Osteoblast (primary cell): Measurements from ENCODE around the gene NKD2. TPM values are rescaled to one million over a fixed set of nuclear protein-coding genes. Genes with fewer than 3 reads are reported as not detected.

Experiments
- DNase-seq: peaks from one replicate; pipeline ENCODE4 v3.0.0; 2011; ENCODE audit warnings: low spot score, mixed read lengths; ENCODE audit not compliant: insufficient read length; ENCODE audit errors: missing footprints
- H2AFZ ChIP-seq: 2 replicates; pipeline ENCODE4 v1.6.0; 2011; ENCODE audit warnings: mild to moderate bottlenecking, low read length
- H3K27ac ChIP-seq: 2 replicates; pipeline ENCODE4 v1.5.1; 2011; ENCODE audit warnings: mild to moderate bottlenecking, low read depth, low read length, moderate library complexity
- H3K27me3 ChIP-seq: 2 replicates; pipeline ENCODE4 v1.6.0; 2012; ENCODE audit warnings: mild to moderate bottlenecking, control low read depth, inconsistent platforms, low read length, moderate library complexity; ENCODE audit not compliant: insufficient read depth
- H3K36me3 ChIP-seq: 2 replicates; pipeline ENCODE4 v1.5.1; 2011; ENCODE audit warnings: mild to moderate bottlenecking, low read length, control low read depth, moderate library complexity; ENCODE audit not compliant: insufficient read depth
- H3K4me1 ChIP-seq: 2 replicates; pipeline ENCODE4 v1.5.1; 2011; ENCODE audit warnings: mild to moderate bottlenecking, low read length, control low read depth, moderate library complexity; ENCODE audit not compliant: insufficient read depth
- H3K4me2 ChIP-seq: 2 replicates; pipeline ENCODE4 v1.6.0; 2011; ENCODE audit warnings: mild to moderate bottlenecking, low read length; ENCODE audit not compliant: insufficient read depth
- H3K4me3 ChIP-seq: fragments of 200-600 bp; sonication (generic); 3 replicates; pipeline ENCODE4 v1.5.1; 2012; ENCODE audit warnings: mild to moderate bottlenecking, low read length, inconsistent platforms; ENCODE audit not compliant: insufficient read depth
- H3K79me2 ChIP-seq: 2 replicates; pipeline ENCODE4 v1.6.0; 2012; ENCODE audit warnings: mild to moderate bottlenecking, low read length, control low read depth, inconsistent platforms; ENCODE audit not compliant: insufficient read depth
- H3K9me3 ChIP-seq: 2 replicates; pipeline ENCODE4 v1.5.1; 2011; ENCODE audit warnings: low read depth, low read length, control low read depth
- H4K20me1 ChIP-seq: 2 replicates; pipeline ENCODE4 v1.6.0; 2012; ENCODE audit warnings: mild to moderate bottlenecking, low read length, control low read depth; ENCODE audit not compliant: insufficient read depth
- CTCF ChIP-seq: IDR thresholded peaks from 2 replicates; pipeline ENCODE4 v1.5.1; 2011; ENCODE audit warnings: mild to moderate bottlenecking, low read depth, low read length, moderate library complexity; ENCODE audit errors: extremely low read depth
- total RNA-seq: library from RNA; depleted of rRNA; stranded (reverse); fragments of >200 nt; gene quantifications from 2 replicates; pipeline ENCODE4 v1.2.3, GENCODE V29; 2012

Gene NKD2
- total RNA-seq, 1 donor = under 0.01 TPM

DNA sequence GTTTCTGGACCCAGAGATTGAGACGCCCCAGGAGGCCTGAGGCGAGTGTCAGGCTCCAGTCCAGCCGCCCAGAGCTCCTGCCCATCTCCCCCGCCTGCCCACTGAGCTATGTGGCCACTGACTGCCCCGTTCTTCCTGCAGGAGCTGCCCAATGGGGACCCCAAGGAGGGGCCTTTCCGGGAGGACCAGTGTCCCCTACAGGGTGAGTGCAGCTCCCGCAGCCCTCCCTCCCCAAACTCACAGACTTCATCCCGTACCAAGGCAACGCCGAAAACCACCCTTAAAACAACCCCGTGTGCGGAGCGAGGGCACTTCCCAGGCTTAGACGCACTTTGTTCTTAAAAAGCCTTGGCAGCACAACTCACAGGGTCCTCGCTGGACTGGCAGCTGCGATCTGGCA is 23.4 kb downstream of the NKD2 start:
- Histone ChIP-seq H3K9me3 (no peaks in the 10 kb centered on the region), H3K79me2 (no peaks in the 10 kb centered on the region), H3K4me2 (no peak overlapping the region), H3K4me3 (no peak overlapping the region), H4K20me1 (no peaks in the 10 kb centered on the region), H3K4me1 (no peaks in the 10 kb centered on the region), H3K27ac (no peak overlapping the region), H3K36me3 (no peaks in the 10 kb centered on the region), H3K27me3 (no peaks in the 10 kb centered on the region), H2AFZ (no peak overlapping the region)
- TF ChIP-seq CTCF = no peak
- DNase-seq = no peak

DNA sequence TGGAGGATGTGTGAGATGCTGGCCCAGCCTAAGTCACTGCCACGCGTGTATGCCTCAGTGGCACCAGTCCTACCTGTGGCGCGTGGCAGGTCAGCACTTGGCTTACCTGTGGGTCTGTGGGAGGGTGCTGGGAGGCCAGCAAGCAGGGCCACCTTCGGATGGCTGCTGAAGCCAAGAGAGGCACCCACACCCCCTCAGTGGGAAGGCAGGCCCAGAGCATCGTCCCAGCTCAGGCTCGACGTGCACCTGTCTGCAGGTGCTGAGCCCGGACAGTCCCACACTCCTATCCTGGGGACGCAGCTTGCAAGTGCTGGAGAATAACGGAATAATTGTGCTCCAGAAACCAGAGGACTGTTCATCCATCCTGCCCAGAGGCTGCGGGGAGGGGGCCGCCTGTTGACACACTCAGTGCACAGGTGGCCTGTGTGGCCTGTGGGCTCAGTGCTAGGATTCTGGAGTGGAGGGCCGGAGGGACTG is 24.0 kb downstream of the NKD2 start:
- TF ChIP-seq CTCF = no peak
- no peaks in the 10 kb centered on the region for H3K27me3 ChIP-seq
- H3K4me2 ChIP-seq = no peak overlapping the region
- peak; percentile 60 for DNase-seq
- H3K79me2 ChIP-seq = no peaks in the 10 kb centered on the region
- H3K36me3 ChIP-seq = no peaks in the 10 kb centered on the region
- no peaks in the 10 kb centered on the region for H3K4me1 ChIP-seq
- no peaks in the 10 kb centered on the region for H3K9me3 ChIP-seq
- no peak overlapping the region for H3K4me3 ChIP-seq
- H4K20me1 ChIP-seq = no peaks in the 10 kb centered on the region
- H2AFZ ChIP-seq = no peak overlapping the region
- no peak overlapping the region for H3K27ac ChIP-seq

- Histone ChIP-seq H2AFZ (no peak overlapping the region), H3K79me2 (no peaks in the 10 kb centered on the region), H3K9me3 (no peaks in the 10 kb centered on the region), H3K4me2 (no peak overlapping the region), H4K20me1 (no peaks in the 10 kb centered on the region), H3K27ac (no peak overlapping the region), H3K4me3 (no peak overlapping the region), H3K36me3 (no peaks in the 10 kb centered on the region), H3K4me1 (no peaks in the 10 kb centered on the region), H3K27me3 (no peaks in the 10 kb centered on the region)
- TF ChIP-seq CTCF = no peak
- DNase-seq = peak; percentile 70
Observed at GRCh38 chr5:1033178-1033577, 24.6 kb downstream of the NKD2 start.

DNA sequence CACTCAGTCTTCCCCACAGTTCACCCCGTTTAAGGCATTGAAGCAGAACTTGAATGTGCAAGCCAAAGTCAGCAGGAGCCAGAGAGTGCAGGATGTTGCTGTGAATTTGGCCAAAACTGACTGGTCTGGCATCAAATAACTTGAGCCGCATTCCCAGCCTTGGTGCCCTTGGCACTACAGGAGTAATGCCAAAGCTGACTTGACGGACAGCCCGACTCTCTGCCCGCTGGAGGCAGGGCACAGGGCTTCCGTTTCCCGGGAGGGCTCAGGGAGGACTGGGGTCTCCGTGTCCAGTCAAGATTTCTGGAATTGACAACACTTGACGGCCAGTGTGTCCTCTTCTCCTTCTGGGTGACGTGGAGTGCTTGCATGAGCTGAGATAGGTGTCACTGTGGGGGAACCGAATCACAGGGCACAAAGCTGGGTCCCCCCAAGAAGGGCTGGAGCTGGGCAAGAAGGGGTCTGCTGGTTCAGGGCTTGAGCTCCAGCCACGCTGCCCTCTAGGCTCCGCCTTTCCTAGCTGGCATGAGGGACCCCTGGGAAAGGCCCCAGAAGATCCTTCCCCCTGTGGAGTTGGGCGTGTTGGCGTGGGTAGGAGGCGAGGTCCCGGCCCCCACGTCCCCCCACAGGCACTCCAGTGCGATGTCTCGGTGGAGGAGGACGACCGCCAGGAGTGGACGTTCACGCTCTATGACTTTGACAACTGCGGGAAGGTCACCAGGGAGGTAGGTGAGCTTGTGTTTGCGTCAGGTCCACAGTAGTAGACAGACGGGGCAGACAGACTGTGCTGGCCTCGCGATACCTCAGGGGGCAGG is 25.2 kb downstream of the NKD2 start:
- H2AFZ ChIP-seq = no peak overlapping the region
- H3K27me3 ChIP-seq = no peaks in the 10 kb centered on the region
- H3K36me3 ChIP-seq = no peaks in the 10 kb centered on the region
- H3K9me3 ChIP-seq = no peaks in the 10 kb centered on the region
- no peaks in the 10 kb centered on the region for H3K4me1 ChIP-seq
- no peaks in the 10 kb centered on the region for H4K20me1 ChIP-seq
- no peaks in the 10 kb centered on the region for H3K79me2 ChIP-seq
- no peak overlapping the region for H3K4me2 ChIP-seq
- H3K4me3 ChIP-seq = no peak overlapping the region
- TF ChIP-seq CTCF = no peak
- no peak overlapping the region for H3K27ac ChIP-seq
- DNase-seq = peak; percentile 89
